NCI-H146 treated with DMSO at 0.1 percent for 48 hours (cell line): ENCODE measurements around the gene AKR1C2.
A peak's percentile ranks its signal among the peaks of the same experiment; 100 is the strongest.
"Not testable (repeated sequence)": the region's sequence is repeated elsewhere in the genome, so short reads cannot be mapped to it uniquely, and the experiment has no call there.

Experiments
- DNase-seq: peaks from one replicate; lab custom pipeline; 2025; ENCODE audit not compliant: unreplicated experiment; lab: John Stamatoyannopoulos, UW

Gene AKR1C2

DNA sequence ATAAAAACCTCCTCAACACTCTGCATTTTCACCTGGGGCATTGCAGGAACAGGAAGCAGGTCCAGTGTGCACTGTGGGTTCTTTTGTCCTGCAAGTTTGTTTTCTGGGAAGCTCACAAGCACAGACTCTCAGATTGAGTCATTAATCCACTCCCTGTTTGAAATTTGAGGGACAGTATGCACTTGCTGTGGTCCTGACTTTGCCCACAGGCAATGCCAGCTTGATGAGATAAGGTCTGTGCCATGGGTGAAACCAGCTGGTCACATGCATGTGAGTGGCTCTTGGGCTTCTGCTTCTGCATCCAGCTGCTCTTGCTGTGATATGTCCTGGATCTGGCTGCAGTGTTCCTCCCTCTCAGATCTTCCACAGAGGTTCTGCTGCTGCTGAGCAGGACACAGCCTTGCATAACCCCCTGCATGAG lies 21.8 kb upstream of the AKR1C2 start:
- DNase-seq: not testable (repeated sequence)

DNA sequence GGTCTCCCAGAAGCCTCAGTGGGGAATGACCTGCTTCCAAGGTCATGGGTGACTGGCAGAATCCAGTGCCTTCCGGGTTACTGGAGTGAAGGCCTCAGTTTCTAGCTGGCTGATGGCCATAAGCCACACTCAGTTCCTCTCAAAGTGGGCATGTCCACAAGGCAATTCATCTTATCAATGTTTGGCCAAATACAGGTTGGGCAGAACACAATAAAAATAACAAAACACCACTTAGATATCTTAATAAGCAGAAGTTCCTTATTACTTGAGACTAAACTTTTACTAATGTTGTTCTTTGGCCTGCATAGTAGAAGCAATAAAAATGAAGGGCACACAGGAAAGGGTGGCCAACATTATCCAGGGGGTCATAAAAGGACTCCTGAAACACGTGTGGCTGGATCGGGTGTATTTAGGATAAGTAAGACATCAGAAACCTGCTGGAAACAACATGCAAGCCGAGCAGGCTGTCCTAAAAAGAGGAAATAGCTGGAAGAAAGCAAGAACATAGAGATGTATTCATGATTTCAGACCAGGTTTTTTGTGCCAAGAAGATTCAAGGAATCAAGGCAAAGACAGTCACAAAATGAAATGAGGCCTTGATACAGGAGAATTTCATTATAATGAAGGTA lies 19.6 kb upstream of the AKR1C2 start:
- DNase-seq: no peak

DNA sequence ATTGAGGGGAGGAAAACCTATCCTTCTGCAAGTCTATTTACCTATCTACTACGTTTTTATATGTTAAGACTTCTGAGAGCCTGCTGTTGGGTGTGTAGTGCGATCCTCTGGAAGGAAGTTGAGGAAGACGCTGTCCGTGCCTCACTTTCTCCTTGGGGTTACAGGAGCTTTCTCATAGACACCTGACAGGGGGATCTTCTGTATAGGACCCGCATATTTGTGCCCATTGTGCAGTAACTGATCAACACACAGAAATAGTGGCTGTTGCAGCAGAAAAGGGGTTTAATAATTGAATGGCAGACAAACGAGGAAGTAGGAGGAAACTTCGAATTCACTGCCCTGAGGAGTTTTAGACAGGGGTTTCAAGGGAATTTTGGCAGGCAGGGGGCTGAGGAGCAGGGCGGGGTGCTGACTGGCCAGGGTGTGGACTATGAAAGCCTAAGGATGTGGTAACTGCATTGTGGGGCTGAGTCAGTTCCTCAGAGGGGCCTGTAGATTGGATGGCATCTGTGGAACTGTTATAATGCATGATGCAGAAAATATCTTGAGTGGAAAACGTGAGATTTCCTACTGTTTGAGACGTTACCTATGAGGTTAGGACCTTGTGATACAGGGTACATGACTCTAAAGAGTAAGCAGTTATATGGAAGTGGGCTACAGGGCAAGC lies 18.1 kb upstream of the AKR1C2 start:
- DNase-seq: not testable (repeated sequence)

DNA sequence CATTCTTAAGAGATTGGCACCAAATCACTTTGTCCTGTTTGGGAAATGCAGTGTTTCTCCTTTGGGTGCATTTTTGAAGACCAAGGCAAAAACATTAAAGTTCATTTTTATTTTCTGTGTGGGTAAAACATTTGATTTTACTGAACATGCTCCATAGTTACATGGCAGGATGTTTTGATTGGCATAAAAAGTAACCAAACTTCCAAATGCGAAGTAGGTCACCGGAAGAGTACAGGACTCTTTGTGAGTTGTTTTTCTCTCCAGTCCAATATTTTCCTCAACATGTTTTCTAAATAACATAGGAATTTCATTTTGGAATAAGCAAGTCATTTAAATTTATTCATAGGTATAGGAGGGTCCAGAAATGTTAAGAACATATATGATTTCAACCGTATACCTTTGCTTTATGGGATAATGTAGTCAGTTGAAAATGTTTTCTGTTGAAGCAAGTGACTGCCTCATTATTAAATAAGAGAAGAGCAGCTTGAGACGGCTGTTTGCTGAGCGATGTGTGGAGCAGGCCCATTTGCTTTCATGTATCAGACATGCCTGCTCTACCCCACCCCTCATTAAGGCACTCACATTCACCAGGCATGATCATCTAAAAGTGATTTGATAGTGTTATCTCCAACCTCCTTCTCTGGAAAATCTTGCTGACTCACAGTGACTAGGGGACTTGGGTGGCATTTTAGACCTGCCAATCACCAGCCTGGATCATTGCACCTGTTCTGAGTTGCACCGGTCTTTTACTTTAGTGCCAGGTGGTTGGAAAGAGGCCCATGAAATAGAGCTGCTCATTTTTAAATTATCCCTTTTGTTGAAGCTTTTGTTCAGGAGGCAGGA lies 16.3 kb upstream of the AKR1C2 start:
- peak; percentile 96 for DNase-seq

DNA sequence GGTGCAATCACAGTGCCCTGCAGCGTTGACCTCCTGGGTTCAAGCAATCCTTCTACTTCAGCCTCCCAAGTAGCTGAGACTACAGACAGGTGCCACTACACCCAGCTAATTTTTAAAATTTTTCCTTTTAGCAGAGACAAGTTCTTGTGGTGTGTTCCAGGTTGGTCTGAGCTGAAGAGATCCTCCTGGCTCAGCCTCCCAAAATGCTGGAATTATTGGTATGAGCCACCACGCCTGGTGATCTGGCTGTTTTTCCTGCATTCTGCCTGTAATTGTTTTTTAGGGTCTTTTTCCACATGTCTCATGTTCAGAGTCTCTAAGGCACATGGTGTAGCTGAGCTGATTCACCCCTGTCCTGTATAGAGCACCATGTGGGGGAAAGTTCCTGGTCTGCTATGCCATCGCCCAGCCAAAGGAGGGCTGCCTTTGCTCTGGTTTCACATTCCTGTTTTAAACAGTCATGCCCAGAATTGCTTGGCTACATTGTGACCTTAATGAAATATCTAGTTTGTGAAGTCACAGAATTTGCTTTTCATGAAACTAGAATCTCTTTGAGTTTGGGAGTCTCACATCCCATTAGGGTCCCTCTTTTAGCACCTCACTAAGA lies 15.1 kb upstream of the AKR1C2 start:
- DNase-seq: peak; percentile 25

DNA sequence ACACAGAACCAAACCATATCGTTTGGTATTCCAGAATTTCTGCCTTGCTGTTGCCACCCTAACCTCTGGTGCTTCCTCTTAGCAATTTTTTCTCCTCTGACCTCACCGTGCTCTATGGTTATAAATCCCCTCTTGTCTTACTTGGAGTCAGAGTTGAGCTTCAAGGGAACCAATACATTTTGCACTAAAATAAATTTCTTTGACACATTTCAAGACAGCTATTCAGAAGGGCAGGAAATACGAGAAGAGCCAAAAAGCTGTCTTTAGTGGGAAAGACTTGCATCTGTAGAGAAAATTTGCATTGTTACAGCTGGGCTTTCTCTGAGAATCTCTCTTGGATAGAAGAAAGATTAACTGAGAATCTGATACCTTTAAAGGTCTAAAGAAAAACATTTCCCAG lies 14.5 kb upstream of the AKR1C2 start:
- DNase-seq: no peak

DNA sequence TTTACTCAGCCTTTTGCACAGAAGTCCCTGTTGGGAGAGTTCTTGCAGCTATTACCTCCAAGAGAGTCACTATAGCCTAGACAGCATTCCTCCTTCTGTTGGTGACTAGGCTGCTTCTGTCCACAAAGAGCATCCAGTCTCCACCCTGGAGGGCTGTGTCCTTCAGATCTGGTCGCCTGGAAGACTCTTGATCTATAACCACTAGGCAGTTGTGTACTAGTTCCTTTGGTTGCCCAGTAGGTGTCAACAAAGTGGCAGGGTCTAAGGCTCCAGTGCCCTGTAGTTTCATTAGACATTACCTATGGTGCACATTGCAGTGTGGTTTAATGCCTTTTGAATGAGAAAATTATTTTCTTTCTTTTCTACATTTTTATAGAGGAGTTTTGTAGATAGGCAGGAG lies 11.3 kb upstream of the AKR1C2 start:
- peak; percentile 17 for DNase-seq

DNA sequence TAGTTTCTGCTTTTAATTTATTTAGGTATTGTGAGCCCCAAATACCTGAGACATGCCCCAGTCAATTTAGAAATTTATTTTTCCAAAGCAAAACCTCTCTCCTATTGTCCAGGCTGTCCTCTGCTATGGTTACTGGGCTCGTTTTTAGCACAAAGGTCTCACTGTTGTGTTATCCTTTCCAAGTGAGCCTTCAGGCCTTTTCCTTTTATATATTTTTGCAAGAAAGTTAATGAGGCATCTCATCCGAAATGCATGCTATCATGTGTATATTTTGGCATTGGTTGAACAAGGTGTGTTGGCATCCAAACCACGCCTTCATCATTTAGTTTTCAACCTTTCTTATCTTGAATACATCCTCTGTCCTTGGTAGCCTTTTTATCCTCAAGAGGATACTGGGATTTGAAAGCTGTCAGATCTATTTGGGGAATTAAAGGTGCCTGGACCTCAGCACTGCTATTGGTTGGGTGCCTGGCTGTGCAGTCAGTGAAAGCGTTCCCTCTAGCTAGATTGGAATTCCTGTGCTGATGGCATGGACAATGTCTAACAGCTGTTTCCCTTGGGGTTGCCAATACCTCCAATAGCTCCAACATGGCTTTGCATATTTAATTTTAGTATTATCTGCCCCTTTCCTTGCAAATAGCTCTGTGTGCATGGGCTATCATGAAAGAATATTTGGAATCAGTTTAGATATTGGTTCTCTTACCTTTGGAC lies 10.7 kb upstream of the AKR1C2 start:
- DNase-seq: not testable (repeated sequence)

DNA sequence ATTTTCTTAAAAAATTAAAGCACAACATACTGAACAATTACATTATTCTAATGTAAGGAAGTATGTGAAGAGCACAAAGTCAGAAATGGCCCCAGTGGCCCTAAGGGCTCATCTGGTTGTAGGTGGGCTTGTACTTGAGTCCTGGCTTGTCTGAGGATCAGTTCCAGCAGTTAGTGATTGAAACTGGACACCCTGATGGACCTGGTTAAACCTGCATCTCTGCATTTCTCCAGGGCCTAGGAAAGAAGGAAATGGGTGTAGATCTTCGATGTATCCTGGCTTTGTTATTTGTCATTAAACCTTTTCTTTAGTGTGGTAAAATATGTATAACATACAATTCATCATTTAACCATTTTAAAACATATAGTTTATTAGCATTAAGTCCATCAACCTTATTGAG lies 9.7 kb upstream of the AKR1C2 start:
- DNase-seq: no peak

DNA sequence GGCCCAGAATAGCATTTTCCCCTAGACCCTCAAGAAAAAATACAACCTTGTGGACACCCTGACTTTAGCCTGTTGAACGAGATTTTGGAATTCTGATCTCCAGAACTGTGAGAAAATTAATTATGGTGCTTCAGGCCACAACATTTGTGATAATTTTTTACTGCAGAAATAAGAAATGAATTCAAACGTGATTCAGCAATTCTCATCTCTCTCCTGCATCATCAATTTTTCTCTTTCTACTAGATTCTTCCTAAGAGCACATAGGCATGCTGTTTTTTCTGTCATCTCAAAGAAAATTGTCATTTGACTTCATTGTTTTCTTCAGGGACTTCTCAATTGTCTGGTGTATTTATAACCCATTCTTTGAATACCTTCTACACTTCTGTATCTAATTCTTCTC lies 8.9 kb upstream of the AKR1C2 start:
- no peak for DNase-seq

DNA sequence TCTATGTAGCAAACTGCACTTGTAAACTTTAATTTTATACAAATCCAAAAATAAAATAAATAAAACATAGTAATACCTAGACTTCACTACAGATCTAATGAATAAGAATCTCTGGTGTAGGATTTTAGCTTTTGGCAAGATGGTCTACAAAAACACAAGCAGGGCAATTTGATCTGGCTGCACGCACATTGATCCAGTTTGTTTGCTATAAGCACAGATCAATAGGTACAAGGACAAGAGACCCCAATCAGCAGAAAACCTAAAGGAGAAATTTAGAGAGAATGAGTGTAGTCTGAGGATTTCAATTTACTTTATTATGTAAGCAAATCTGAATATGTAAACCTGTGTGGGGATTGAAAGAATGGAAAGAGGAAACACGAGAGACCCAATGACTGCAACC lies 7.7 kb upstream of the AKR1C2 start:
- DNase-seq: not testable (repeated sequence)

DNA sequence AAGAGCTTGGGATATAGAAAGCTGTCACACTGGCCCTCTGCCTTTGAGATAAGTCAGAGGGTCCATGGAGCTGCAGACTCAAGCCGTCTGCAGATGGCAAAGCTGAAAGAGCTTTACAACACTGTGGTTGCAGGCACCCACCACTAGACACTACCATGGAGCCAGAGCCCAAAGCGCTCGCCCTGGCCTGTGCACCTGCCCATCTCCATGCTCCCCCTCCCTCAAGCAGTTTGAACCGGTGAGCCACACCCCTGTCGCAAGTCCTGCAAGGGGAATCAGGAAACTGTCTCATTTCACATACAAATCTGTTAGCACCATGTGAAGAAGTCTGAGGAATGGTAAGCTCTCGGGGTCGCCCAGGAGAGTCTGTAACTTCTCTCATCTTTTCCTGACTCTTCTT lies 6.4 kb upstream of the AKR1C2 start:
- DNase-seq: not testable (repeated sequence)

DNA sequence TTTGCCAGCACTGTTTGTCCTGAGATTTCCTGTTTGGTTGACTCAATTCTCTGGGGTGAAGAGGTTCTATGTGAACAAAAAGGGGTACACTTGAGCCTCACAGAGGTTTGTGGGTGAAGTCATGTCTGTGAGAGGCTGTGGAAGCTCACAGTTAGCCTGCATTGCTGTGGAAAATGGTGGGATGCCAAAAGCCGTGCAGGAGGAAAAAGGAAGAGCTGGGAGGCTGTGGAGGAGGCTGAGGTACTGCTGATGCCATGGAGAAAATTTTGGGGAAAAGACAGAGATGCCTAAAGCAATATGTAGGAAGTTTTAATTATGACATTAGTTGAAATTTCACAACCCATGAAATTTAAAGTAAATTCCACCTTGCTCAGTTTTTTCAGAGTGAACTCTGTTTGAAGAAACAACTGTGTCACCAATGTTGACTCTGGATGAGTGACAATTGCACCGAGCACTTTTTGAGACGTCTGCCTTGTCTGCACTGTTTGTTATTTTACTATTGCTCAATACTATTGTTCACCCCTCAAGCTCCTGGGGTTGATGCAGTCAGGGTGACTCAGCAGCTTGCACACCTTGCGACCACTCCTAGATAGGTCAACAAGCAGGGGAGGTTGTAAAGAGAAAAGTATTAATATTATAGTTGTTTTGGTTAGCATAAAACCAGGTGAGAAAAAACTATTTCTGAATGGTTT lies 5.3 kb upstream of the AKR1C2 start:
- DNase-seq: not testable (repeated sequence)

DNA sequence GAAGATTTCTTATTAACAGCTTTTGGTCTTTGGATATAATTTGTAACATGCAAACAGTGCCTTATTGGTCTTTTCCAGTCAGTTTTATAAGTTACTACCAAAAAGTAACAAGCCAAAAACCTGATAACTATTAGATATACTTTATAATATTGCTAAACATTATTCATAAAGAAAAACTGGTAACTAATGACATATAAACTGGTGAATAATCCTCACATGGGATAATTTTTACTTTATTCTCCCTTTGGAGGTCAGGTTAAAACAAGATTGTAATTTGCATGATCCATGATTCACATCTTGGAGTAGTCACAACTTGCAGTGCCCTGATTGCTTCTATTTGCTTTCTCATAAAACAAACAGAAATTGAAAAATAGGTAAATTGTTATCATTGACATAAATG lies 844 bp upstream of the AKR1C2 start:
- not testable (repeated sequence) for DNase-seq

DNA sequence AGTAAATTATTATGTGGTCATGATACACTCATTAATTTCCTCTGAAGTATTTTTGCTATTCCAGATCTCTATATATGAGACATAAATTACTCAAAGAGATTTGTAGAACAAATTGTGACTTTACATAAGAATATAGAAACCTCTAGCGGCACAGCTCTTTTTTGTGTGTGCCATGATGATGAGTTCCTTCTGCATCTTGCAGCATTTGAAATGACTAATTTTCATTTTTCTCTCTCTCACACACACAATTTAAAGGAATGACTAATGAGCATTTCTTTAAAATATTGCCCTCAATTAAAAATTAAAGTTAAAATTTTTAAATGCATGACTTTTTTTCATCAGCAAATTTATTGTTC lies 351 bp upstream of the AKR1C2 start:
- not testable (repeated sequence) for DNase-seq

DNA sequence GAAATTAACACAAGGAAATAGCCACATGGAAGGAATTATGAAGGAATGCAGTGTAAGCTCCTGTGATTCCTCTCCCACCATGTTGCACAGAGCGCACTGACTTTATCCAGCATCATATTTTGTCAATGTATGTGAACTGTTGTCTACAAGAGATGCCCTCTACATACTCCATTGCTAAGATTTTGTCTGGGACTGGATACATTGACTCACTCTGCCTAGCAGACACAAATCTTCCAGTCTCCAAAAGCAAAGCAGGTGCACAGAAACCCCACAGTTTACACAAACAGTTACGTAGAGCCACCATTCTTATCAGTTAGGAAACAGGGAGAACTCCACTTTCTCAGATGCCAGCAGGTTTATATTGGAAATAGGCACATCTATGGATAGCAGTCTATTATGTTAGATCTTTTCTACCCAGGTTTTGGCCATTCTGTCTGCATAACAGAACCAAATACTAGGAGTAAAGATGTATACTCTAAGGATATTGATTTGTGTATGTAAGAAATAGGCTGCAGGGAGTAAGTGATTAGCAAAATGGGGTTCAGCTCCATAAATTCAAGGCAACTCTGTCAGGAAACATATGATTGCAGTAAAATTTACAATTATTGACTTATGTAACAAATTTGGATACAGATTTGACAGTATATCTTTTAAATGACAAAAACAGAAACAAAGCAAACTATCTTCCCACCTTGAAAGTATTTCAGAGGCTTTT lies 1.5 kb downstream of the AKR1C2 start:
- DNase-seq: peak; percentile 51

DNA sequence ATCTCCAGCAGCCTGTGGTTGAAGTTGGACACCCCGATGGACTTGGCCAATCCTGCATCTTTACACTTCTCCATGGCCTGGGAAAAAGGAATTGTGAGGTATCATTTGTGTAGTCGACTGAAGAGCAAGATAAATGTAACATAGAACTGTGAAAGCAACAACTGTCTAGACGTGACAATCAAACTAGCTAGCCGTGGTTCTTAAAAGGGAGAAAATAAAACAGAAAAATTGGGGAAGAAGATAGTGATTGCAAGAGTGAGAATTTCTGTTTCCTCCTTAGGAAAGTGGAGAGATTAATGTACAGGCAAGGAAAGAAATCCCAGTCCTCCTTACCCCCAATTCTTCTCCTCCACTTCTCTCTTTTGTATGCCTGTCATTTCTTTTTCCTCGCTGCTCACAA lies 5.0 kb downstream of the AKR1C2 start:
- no peak for DNase-seq

DNA sequence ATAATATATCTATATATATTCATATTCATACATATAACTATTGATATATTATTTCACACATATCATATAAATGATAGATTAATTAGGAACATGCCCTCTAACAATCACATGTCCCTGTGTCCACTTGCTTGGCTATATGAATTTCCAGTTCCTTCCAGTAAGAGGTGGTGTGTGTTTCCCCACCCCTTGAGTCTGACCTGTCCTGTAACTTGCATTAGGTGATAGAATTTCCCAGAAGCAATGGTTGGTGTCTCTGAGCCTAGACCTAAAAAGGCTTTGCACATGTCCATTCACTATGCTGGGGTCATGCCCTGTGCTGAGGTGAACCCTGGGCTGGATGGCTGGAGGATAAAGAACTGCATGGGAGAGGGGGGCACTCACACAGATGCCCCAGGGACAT lies 9.4 kb downstream of the AKR1C2 start:
- not testable (repeated sequence) for DNase-seq

DNA sequence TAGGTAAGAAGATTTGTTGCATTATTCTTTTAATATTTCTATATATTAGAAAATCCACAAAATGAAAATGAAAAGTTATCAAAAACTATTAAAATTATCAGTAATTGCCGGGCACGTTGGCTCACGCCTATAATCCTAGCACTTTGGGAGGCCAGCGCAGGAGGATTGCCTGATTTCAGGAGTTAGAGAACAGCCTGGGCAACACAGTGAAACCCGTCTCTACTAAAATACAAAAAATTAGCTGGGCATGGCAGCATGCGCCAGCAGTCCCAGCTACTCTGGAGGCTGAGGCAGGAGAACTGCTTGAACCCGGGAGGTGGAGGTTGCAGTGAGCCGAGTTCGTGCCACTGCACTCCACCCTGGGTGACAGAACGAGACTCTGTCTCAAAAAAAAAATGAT lies 11.1 kb downstream of the AKR1C2 start:
- DNase-seq: not testable (repeated sequence)

DNA sequence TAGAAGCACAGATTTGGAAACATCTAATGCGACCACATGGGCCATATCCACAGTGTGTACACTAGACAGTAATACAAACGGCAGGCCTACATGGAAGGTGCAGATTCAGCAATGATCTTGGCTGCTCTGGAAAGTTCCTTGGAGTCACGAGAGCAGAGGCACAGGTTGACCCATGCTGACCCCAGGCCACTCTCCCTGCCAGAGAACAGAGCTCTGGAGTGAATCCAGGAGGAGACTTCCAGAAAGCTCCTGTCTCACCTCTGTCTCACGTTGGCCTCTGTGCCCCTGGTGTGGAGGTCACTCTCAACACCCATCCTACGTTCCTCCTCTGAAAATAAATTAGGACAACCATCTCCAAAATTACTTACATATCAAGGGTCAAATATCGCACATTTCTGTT lies 12.2 kb downstream of the AKR1C2 start:
- not testable (repeated sequence) for DNase-seq
